HG03039 (cell line): Measurements from ENCODE around the gene RGMA.
A peak's percentile ranks its signal among the peaks of the same experiment; 100 is the strongest.

Experiments used
- ATAC-seq: cut with Tn5 transposase; IDR thresholded peaks from one replicate; pipeline ENCODE4 v1.9.1; 2021; ENCODE audit warnings: mild to moderate bottlenecking, moderate library complexity; ENCODE audit not compliant: unreplicated experiment

The RGMA gene

GRCh38 chr15:93020976-93021772 lies 67.8 kb downstream of the RGMA start:
- peak; percentile 65 for ATAC-seq

- ATAC-seq, result no peak
These were observed 69.0 kb downstream of the RGMA start for GRCh38 chr15:93019971-93020370.

- no peak for ATAC-seq
These were observed 69.9 kb downstream of the RGMA start for GRCh38 chr15:93019090-93019489.

GRCh38 chr15:93018574-93018973 lies 70.4 kb downstream of the RGMA start:
- no peak for ATAC-seq

- no peak for ATAC-seq
These were observed 71.5 kb downstream of the RGMA start for GRCh38 chr15:93017526-93017925.

GRCh38 chr15:93012786-93013185 lies 76.2 kb downstream of the RGMA start:
- no peak for ATAC-seq

GRCh38 chr15:93007994-93008393 lies 81.0 kb downstream of the RGMA start:
- no peak for ATAC-seq

GRCh38 chr15:93005133-93005532 lies 83.9 kb downstream of the RGMA start:
- ATAC-seq, result no peak

GRCh38 chr15:93001881-93002280 lies 87.1 kb downstream of the RGMA start:
- ATAC-seq, result no peak

GRCh38 chr15:93001156-93001555 lies 87.9 kb downstream of the RGMA start:
- ATAC-seq, result no peak

- ATAC-seq, result no peak
These were observed 91.2 kb downstream of the RGMA start for GRCh38 chr15:92997821-92998220.

GRCh38 chr15:92992720-92993119 lies 96.3 kb downstream of the RGMA start:
- no peak for ATAC-seq

- no peak for ATAC-seq
These were observed 99.0 kb downstream of the RGMA start for GRCh38 chr15:92990031-92990430.

GRCh38 chr15:92989470-92989869 lies 99.5 kb downstream of the RGMA start:
- ATAC-seq, result no peak
